ENCODE data around the gene DCP1A. TPM values are rescaled to one million over a fixed set of nuclear protein-coding genes. Genes with fewer than 3 reads are reported as not detected.

Gene DCP1A
- total and polyA plus RNA-seq, 9 of the 15 experiments (the other 6 are each of a cell fraction or from before 2014, with no cell fraction given): 6.6 to 33.7 (median 13.3) TPM

DNA sequence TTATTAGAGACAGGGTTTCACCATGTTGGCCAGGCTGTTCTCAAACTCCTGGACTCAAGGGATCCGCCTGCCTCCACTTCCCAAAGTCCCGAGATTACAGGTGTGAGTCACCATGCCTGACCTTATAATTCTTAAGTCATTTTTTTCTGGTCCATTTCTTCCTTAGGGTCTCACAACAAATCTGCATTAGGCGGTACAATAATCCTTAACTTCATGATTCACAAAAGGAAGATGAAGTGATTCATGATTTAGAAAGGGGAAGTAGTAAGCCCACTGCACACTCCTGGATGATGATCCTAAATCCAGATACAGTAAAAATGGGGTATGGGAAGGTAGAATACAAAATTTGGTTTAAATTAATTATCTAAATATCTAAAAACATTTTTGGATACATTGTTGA is 46.5 kb downstream of the DCP1A start:
- FAIRE-seq: no peak
- Histone ChIP-seq H3K9me3 (replicated peaks; ENCODE audit: control insufficient read depth, insufficient read depth, low read depth, low read length) (no peaks in the 10 kb centered on the region), H3K4me2 (ENCODE audit: insufficient read depth, low read length) (no peak overlapping the region), H4K20me1 (replicated peaks; ENCODE audit: control insufficient read depth, insufficient read depth, low read length) (no peaks in the 10 kb centered on the region), H3K4me1 (replicated peaks in 1 of 2; ENCODE audit: control insufficient read depth in 2 of 2, insufficient read depth in 2 of 2, low read length in 2 of 2) (no peaks in the 10 kb centered on the region), H3K27ac (ENCODE audit: extremely low read depth, low read depth, low read length) (no peak overlapping the region), H3K79me2 (ENCODE audit: control insufficient read depth, insufficient read depth, low read length) (no peaks in the 10 kb centered on the region), H2AFZ (ENCODE audit: low read depth, low read length) (no peak overlapping the region), H3K36me3 (ENCODE audit: control insufficient read depth, insufficient read depth, low read length) (peaks cover 46% of the 10 kb centered on the region), H3K4me3 (no peak overlapping the region), H3K9me1 (ENCODE audit: control insufficient read depth, insufficient read depth, low read length) (no peaks in the 10 kb centered on the region), H3K27me3 (ENCODE audit: control insufficient read depth in 2 of 2, insufficient read depth in 2 of 2, low read length in 2 of 2) (no peaks in the 10 kb centered on the region), H3K9ac (ENCODE audit: insufficient read depth in 1 of 2, low read depth in 2 of 2, low read length in 2 of 2) (no peak overlapping the region)
- BruUV-seq (replicated peaks): no TSS peak
- intact Hi-C loops (cut with micrococcal nuclease): no loop called here
- no peak for ATAC-seq
- ChIA-PET POLR2A (interaction anchor here (0.6 kb wide), 2 partner anchors 40 to 198 kb away, joined by 3 read pairs; no protein-coding TSS in a partner anchor), CTCF (ENCODE audit: low intra/inter-chr PET ratio) (interaction anchor here (1.5 kb wide), 1 partner anchor 409 kb away, joined by 3 read pairs; no protein-coding TSS in a partner anchor)
- in situ Hi-C loops (cut with MboI): no loop called here
- DNase-seq (ENCODE audit: extremely low read depth in 1 of 4, low spot score in 3 of 4): no peak
- WGBS (ENCODE audit: insufficient coverage, low coverage, missing lambda C conversion rate): 83% methylated on average over 3 of the region's 3 CpGs
- TF ChIP-seq NFXL1 (CRISPR knock-in tag; IDR thresholded peaks at IDR 0.05): no peak
- no peak for TF ChIP-seq ZNF445 (CRISPR knock-in tag; IDR thresholded peaks at IDR 0.05; ENCODE audit: low read depth)
- TF ChIP-seq SMARCC2 (IDR thresholded peaks at IDR 0.05; ENCODE audit: low read depth): no peak
- TF ChIP-seq SMAD4 (CRISPR knock-in tag; conservative IDR thresholded peaks at IDR 0.05): no peak
- TF ChIP-seq, protein P1, sequence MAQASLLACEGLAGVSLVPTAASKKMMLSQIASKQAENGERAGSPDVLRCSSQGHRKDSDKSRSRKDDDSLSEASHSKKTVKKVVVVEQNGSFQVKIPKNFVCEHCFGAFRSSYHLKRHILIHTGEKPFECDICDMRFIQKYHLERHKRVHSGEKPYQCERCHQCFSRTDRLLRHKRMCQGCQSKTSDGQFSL (CRISPR knock-in tag; IDR thresholded peaks at IDR 0.05): no peak
- TF ChIP-seq, protein P1 (tag; IDR thresholded peaks at IDR 0.05): no peak
- no peak for TF ChIP-seq HDAC8 (tag; IDR thresholded peaks at IDR 0.05)
- no peak for TF ChIP-seq MAFG (tag; conservative IDR thresholded peaks at IDR 0.05)
- no peak for TF ChIP-seq SIN3A (IDR thresholded peaks at IDR 0.05; ENCODE audit: borderline replicate concordance in 2 of 2, control insufficient read depth in 1 of 2, low read depth in 2 of 2, low read length in 2 of 2)

All from K562 (cell line).